ENCODE data around the gene TCERG1L. TPM values are rescaled to one million over a fixed set of nuclear protein-coding genes. Genes with fewer than 3 reads are reported as not detected.

Gene TCERG1L
- polyA plus RNA-seq, 1 donor from 2014 or later, result 0.53 TPM

DNA sequence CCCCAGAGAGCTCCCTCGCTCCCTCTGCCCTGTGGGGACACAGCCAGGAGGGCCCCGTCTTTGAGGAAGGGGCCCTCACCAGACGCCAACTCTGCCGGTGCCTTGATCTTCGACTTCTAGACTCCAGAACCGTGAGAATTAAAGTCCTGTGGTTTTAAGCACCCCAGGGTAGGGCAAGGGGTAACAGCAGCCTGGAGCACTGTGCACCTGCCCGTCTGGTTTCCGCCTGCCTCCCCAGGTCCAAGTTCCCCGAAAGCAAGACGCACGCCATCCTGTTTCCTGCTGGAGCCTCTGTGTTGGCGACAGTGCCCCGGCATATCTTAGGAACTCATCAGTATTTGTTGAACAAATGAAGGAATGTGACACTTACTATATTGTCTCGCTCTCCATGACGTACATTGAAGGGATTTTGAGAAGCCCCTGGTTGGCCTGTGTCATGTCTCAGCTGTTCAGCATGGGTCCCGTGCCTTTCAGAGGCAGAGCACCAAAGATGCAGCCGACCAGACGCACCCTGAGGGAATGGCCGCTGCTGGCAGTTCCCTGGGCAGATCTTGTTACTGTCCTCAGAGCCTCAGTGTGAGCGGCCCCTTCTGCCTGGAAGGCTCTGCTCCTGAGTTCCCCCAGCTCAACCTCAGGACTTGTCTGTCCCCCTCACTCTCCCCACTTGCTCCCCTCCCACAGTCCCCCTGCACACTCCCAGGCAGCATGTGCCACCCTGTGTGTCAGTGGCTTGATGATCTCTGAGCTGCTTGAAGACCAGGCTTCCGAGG lies 226.2 kb downstream of the TCERG1L start:
- Histone ChIP-seq H2AFZ (ENCODE audit: low read depth, low read length) (no peak overlapping the region), H3K79me2 (replicated peaks; ENCODE audit: insufficient read depth, low read length) (no peaks in the 10 kb centered on the region), H3K9me3 (ENCODE audit: low read length) (no peaks in the 10 kb centered on the region), H3K27me3 (ENCODE audit: insufficient read depth, low read depth, low read length) (no peaks in the 10 kb centered on the region), H3K27ac (ENCODE audit: low read length) (no peak overlapping the region), H3K36me3 (ENCODE audit: insufficient read depth, low read length) (no peaks in the 10 kb centered on the region), H4K20me1 (ENCODE audit: insufficient read depth) (no peaks in the 10 kb centered on the region), H3K9ac (ENCODE audit: low read length) (no peak overlapping the region), H3F3A (ENCODE audit: insufficient read depth, low read length, poor library complexity, severe bottlenecking) (no peaks in the 10 kb centered on the region), H3K4me2 (ENCODE audit: low read length) (no peak overlapping the region), H3K4me3 (ENCODE audit: low read length) (no peak overlapping the region), H3K9me2 (ENCODE audit: insufficient read depth, low read length) (no peaks in the 10 kb centered on the region)
- TF ChIP-seq, protein P1, sequence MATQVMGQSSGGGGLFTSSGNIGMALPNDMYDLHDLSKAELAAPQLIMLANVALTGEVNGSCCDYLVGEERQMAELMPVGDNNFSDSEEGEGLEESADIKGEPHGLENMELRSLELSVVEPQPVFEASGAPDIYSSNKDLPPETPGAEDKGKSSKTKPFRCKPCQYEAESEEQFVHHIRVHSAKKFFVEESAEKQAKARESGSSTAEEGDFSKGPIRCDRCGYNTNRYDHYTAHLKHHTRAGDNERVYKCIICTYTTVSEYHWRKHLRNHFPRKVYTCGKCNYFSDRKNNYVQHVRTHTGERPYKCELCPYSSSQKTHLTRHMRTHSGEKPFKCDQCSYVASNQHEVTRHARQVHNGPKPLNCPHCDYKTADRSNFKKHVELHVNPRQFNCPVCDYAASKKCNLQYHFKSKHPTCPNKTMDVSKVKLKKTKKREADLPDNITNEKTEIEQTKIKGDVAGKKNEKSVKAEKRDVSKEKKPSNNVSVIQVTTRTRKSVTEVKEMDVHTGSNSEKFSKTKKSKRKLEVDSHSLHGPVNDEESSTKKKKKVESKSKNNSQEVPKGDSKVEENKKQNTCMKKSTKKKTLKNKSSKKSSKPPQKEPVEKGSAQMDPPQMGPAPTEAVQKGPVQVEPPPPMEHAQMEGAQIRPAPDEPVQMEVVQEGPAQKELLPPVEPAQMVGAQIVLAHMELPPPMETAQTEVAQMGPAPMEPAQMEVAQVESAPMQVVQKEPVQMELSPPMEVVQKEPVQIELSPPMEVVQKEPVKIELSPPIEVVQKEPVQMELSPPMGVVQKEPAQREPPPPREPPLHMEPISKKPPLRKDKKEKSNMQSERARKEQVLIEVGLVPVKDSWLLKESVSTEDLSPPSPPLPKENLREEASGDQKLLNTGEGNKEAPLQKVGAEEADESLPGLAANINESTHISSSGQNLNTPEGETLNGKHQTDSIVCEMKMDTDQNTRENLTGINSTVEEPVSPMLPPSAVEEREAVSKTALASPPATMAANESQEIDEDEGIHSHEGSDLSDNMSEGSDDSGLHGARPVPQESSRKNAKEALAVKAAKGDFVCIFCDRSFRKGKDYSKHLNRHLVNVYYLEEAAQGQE (IDR thresholded peaks at IDR 0.05; ENCODE audit: borderline replicate concordance), result no peak
- TF ChIP-seq EP300 (conservative IDR thresholded peaks at IDR 0.05; ENCODE audit: poor library complexity, severe bottlenecking), result no peak

DNA sequence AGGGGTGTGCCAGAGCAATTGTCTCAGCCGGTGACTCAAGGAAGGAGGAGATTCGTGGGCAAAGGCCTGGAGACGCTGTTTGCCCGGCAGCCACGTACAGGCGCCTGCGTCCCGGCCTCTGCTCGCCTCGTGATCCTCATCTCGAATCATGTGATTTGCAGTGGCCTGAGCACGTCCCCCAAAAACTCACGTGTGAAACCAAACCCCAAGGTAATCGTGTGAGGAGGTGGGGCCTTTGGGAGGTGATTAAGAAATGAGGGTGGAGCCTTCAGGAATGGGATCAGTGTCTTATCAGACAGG lies 226.8 kb downstream of the TCERG1L start:
- H3K27me3 ChIP-seq (ENCODE audit: insufficient read depth, low read depth, low read length), result no peaks in the 10 kb centered on the region
- no peak overlapping the region for H3K4me2 ChIP-seq (ENCODE audit: low read length)
- TF ChIP-seq RAD21 (conservative IDR thresholded peaks at IDR 0.05) (no peak), SMC3 (conservative IDR thresholded peaks at IDR 0.05; ENCODE audit: poor library complexity) (no peak), MXI1 (conservative IDR thresholded peaks at IDR 0.05; ENCODE audit: poor library complexity, severe bottlenecking) (no peak)
- H4K20me1 ChIP-seq (ENCODE audit: insufficient read depth), result no peaks in the 10 kb centered on the region
- H3K4me3 ChIP-seq (ENCODE audit: low read length), result no peak overlapping the region
- H2AFZ ChIP-seq (ENCODE audit: low read depth, low read length), result no peak overlapping the region
- no peaks in the 10 kb centered on the region for H3F3A ChIP-seq (ENCODE audit: insufficient read depth, low read length, poor library complexity, severe bottlenecking)
- H3K9ac ChIP-seq (ENCODE audit: low read length), result no peak overlapping the region
- H3K9me3 ChIP-seq (ENCODE audit: low read length), result no peaks in the 10 kb centered on the region
- no peaks in the 10 kb centered on the region for H3K36me3 ChIP-seq (ENCODE audit: insufficient read depth, low read length)
- H3K79me2 ChIP-seq (replicated peaks; ENCODE audit: insufficient read depth, low read length), result no peaks in the 10 kb centered on the region
- no peak overlapping the region for H3K27ac ChIP-seq (ENCODE audit: low read length)
- no peaks in the 10 kb centered on the region for H3K9me2 ChIP-seq (ENCODE audit: insufficient read depth, low read length)

DNA sequence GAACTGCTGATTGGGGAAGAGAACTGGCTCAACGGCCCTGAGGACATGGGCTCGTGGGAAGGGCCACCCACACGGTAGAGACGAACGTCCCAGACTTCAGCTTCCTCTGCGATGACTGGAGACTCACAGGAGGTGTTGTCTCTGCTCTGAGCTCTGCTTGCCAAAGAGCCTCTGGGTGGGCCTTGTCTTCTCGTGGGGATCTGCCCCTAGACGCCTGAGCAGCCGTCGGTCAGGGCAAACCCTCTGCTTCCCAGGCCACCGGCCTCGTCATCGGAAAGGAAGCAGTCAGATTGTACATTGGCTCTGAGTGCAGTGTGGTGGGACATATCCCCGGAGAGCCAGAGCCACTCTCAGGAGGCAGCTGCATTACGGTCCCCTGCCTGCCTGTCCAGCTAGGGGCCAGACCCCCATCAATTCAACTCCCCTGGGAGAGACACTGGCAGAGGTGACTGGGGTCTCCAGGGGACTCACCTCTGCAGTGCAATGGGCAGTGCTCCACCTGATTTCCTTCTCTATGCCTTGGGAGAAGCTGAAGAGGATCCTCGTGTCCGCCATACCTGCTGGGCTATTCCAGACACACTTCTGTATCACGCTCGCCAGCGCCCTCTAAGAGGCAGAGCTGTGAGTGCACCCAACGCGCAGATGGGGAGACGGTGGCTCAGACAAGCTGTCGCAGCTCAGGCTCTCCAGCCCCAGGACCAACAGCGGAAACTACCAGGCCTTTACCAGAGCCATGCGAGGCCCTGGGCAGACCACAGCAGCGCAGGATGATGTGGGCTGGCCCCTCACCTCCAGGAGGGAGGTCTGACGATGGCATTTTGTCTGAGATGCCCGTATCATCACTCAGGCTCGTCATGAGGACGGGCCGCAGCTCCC lies 227.4 kb downstream of the TCERG1L start:
- Histone ChIP-seq H4K20me1 (ENCODE audit: insufficient read depth) (no peaks in the 10 kb centered on the region), H3K9ac (ENCODE audit: low read length) (no peak overlapping the region), H3K4me2 (ENCODE audit: low read length) (no peak overlapping the region), H3K9me2 (ENCODE audit: insufficient read depth, low read length) (no peaks in the 10 kb centered on the region), H2AFZ (ENCODE audit: low read depth, low read length) (no peak overlapping the region), H3F3A (ENCODE audit: insufficient read depth, low read length, poor library complexity, severe bottlenecking) (no peaks in the 10 kb centered on the region), H3K9me3 (ENCODE audit: low read length) (no peaks in the 10 kb centered on the region), H3K79me2 (replicated peaks; ENCODE audit: insufficient read depth, low read length) (no peaks in the 10 kb centered on the region), H3K4me3 (ENCODE audit: low read length) (no peak overlapping the region), H3K36me3 (ENCODE audit: insufficient read depth, low read length) (no peaks in the 10 kb centered on the region), H3K27ac (ENCODE audit: low read length) (no peak overlapping the region), H3K27me3 (ENCODE audit: insufficient read depth, low read depth, low read length) (no peaks in the 10 kb centered on the region)
- TF ChIP-seq TAF1 (IDR thresholded peaks at IDR 0.05; ENCODE audit: low read depth) (no peak), SMC3 (conservative IDR thresholded peaks at IDR 0.05; ENCODE audit: poor library complexity) (no peak), EP300 (conservative IDR thresholded peaks at IDR 0.05; ENCODE audit: poor library complexity, severe bottlenecking) (no peak), EZH2 (IDR thresholded peaks at IDR 0.05; ENCODE audit: borderline replicate concordance, insufficient read depth, low read length, poor library complexity, severe bottlenecking) (no peak), POLR2AphosphoS5 (IDR thresholded peaks at IDR 0.05) (no peak), MXI1 (conservative IDR thresholded peaks at IDR 0.05; ENCODE audit: poor library complexity, severe bottlenecking) (no peak), RAD21 (conservative IDR thresholded peaks at IDR 0.05) (no peak)
- TF ChIP-seq, protein P2, sequence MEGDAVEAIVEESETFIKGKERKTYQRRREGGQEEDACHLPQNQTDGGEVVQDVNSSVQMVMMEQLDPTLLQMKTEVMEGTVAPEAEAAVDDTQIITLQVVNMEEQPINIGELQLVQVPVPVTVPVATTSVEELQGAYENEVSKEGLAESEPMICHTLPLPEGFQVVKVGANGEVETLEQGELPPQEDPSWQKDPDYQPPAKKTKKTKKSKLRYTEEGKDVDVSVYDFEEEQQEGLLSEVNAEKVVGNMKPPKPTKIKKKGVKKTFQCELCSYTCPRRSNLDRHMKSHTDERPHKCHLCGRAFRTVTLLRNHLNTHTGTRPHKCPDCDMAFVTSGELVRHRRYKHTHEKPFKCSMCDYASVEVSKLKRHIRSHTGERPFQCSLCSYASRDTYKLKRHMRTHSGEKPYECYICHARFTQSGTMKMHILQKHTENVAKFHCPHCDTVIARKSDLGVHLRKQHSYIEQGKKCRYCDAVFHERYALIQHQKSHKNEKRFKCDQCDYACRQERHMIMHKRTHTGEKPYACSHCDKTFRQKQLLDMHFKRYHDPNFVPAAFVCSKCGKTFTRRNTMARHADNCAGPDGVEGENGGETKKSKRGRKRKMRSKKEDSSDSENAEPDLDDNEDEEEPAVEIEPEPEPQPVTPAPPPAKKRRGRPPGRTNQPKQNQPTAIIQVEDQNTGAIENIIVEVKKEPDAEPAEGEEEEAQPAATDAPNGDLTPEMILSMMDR (IDR thresholded peaks at IDR 0.05; ENCODE audit: poor library complexity, severe bottlenecking), result no peak
- TF ChIP-seq, protein P1 (IDR thresholded peaks at IDR 0.05; ENCODE audit: borderline replicate concordance), result no peak
